NCI-H128 (cell line): ENCODE data around the gene GGT5.
"Not testable (repeated sequence)": the region's sequence is repeated elsewhere in the genome, so short reads cannot be mapped to it uniquely, and the experiment has no call there.

Experiments used
- DNase-seq: peaks from one replicate; lab custom pipeline; 2025; ENCODE audit not compliant: unreplicated experiment; lab: John Stamatoyannopoulos, UW

Gene GGT5

DNA sequence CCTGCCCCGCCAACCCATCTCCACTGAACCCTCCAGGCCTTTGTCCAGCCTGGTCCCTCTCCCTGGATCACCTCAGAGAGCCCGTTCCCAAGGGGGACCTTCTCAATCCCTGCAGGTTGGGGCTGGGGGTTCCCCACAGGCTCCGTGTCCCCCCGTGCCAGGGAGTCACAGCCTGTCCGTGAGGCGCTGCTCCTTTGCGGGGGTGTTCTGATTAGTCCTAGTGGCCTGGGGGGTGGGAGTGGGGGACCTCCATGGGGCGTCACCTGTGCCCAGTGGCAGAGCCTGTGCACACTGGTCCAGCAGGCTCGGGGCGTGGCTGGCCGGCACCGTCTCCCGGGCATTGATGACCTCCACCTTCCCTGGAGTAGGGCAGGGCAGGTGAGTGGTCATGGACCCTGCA is 11.6 kb downstream of the GGT5 start:
- DNase-seq, result no peak

DNA sequence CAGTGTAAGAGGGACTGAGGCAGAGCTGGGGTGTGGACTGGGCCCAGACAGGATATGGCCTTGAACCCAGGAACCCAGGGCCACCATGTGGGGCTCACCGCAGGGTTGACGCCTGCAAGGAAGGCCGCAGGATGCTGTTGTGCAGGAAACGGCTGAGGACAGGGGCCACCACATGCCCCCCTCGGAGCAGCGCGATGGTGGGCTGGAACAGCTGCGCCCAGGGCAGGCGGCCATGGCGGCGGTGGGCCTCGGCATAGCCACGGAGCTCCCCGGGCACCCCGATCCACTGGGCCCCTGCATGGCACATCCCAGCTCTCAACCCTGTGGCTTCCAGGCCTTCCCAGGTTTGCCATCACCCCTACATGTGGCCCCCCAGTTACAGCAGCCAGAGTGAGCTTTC is 12.2 kb downstream of the GGT5 start:
- no peak for DNase-seq

DNA sequence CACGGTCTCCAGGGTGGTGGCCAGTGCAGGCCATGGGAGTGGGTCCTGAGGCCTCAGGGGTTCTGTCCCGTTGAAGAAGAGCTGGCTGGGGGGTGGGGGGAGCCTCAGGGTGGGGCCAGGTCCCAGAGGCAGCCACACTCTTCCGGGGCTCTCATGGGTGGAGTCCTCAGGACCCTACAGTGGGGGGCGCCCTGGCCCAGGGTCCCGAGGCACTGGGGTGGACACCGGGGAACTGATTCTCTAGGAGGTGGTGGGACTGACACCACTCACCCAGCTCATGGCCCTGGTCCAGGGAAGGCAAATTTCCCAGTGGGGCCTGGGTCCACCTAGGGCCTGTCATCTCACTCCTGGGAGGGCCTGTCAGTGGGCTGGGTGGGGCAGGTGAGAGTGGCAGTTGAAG is 12.8 kb downstream of the GGT5 start:
- no peak for DNase-seq

DNA sequence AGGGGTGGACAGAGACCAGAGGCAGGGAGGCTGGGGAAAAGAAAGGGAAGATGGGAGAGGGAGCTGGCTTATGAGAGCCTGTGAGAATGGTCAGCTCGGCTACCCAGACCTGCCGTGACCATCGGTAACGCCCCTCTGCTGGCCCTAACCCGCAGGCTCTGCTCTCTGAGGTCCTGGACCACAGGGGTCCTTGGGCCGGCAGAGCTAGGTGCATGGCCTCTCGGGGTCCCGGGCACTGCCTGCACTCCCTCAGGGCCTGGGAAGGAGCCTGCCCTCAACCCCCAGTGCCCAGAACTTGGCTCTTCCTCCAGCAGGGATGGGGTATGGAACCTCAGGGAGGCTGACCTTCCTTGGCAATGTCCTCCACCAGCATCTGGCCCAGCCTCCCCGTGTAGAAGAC is 13.2 kb downstream of the GGT5 start:
- DNase-seq, result no peak

- no peak for DNase-seq
These were observed 13.8 kb downstream of the GGT5 start for GRCh38 chr22:24230911-24231656.

- no peak for DNase-seq
These were observed 18.9 kb downstream of the GGT5 start for GRCh38 chr22:24225951-24226350.

DNA sequence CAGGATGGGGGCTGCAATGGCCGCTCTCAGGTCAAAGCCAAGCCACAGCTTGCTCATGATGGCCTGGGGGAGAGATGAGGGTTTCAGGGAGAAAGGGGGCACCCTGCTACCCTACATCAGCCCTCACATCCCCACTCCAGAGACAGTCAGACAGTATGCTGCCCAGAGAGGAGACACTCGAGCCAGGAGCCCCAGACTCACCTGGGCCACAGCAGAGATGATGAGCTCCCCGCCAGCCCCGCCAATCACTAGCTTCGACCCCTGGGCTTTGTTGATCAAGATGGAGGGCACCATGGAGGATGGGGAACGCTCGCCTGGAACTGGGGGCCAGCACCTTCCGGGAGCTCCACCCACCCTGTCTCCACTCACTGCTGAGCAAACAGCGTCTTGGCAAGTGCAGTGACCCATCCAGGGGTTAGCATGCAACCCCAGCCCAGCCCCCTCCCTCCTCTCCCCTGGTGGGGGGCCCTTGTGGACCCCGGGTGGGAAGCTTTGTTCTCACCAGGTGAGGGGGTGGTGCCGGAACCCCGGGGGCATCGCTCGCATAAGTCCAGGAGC is 19.8 kb downstream of the GGT5 start:
- no peak for DNase-seq

DNA sequence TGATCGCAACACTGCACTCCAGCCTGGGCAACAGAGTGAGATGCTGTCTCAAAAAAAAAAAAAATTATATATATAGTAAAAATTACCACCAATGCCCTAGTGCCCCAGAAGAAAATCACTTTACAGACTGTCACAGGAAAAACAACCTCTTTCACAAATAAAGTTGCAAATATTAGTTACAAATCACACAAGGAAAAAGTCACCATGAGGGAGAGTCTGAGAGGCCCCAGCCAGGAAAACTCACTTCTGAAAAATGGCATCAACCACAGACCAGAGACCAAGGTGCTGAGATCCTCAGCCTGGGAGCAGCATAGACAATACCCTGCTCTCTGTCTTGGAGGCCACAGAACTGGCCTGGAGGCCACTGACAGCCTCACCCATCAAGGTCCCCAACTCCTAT is 20.4 kb downstream of the GGT5 start:
- no peak for DNase-seq

GRCh38 chr22:24219750-24220149 is 25.1 kb downstream of the GGT5 start:
- no peak for DNase-seq

DNA sequence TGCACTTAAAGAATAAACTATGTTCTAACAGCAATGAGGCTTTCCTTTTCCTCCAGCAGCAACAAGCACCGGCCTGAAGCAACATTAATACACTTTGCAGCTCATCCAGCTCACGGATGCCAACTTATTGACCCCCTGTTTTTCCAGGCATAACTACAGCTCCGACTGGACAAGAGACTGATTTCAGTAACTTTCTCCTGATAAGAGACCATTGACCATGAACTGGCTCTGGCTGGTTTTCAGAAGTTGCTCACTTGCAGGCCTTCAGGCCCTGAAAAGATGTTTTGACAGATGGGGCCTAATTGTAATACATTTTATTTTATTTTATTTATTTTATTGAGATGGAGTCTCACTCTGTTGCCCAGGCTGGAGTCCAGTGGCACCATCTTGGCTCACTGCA is 27.5 kb downstream of the GGT5 start:
- no peak for DNase-seq

DNA sequence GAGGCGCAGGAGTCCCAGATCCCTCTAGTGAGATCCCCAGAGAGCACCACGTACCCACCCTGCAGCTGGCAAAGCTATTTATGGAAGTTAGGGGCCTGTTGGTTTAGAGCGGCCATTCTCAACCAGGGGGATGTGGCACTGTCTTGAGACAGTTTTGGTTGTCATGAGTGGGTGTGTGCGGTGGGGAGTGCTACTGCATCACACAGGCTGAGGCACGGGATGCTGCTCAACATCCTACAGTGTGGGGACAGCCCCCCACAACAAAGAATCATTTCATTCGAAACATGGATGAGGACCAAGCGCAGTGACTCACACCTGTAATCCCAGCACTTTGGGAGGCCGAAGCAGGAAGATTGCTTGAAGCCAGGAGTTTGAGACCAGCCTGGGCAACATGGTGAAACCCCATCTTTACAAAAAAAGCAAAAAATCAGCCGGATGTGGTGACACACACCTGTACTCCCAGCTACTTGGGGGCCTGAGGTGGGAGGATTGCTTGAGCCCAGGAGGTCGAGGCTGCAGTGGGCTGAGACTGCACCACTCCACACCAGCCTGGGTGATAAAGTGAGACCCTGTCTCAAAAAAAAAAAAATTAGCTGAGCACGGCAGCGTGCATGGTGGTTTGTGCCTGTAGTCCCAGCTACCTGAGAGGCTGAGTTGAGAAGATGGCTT is 28.2 kb downstream of the GGT5 start:
- DNase-seq, result no peak

GRCh38 chr22:24214467-24215285 is 30.2 kb downstream of the GGT5 start:
- no peak for DNase-seq

GRCh38 chr22:24213111-24213510 is 31.8 kb downstream of the GGT5 start:
- DNase-seq, result not testable (repeated sequence)

DNA sequence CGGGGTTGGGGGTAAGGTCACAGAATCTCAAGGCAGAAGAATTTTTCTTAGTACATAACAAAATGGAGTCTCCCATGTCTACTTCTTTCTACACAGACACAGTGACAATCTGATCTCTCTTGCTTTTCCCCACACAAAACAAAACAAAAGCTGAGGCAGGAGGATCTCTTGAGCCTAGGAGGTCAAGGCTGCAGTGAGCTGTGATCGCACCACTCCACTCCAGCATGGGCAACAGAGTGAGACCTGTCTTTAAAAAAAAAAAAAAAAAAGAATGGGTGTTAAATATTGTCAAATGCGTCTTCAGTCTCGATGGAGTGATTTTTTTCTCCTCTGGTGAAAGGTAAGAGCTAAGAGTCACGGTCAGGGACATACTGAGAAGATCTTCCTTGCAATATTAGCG is 33.2 kb downstream of the GGT5 start:
- not testable (repeated sequence) for DNase-seq

- DNase-seq, result not testable (repeated sequence)
These were observed 34.5 kb downstream of the GGT5 start for GRCh38 chr22:24210409-24210808.

- DNase-seq, result no peak
These were observed 35.2 kb downstream of the GGT5 start for GRCh38 chr22:24209687-24210086.

GRCh38 chr22:24209016-24209415 is 35.9 kb downstream of the GGT5 start:
- no peak for DNase-seq

- no peak for DNase-seq
These were observed 36.7 kb downstream of the GGT5 start for GRCh38 chr22:24208012-24208749.

DNA sequence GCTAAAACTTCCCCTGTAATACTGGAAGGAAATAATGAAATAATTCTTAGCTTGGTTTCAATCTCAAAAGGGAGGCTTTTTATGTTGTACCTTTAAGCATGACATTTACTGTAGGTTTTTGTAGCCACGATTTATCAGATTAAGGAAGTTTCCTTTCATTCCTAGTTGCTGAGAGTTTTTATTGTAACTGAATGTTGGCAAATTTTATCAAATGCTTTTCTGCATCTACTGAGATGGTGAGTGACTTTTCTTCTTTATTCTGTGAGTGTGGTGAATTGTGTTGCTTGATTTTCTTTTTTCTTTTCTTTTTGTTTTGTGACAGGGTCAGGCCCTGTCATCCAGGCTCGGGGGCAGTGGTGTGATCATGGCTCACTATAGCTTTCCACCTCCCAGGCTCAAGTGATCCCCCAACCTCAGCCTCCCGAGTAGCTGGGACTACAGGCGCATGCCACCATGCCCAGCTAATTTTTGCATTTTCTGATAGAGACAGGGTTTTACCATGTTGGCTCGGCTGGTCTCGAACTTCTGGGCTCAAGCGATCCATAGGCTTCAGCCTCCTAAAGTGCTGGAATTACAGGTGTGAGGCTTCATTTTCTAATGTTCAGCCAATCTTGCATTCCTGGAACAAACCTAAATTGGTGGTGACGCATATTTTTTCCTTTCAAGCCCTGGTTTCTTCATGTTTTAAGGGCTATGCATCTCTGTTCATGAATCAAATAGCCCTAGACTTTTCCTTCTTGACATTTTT is 37.4 kb downstream of the GGT5 start:
- DNase-seq, result no peak
